HG03442 (cell line): Measurements from ENCODE around the gene MECR.
"Not testable (repeated sequence)": the region's sequence is repeated elsewhere in the genome, so short reads cannot be mapped to it uniquely, and the experiment has no call there.

Experiments used
- ATAC-seq: cut with Tn5 transposase; IDR thresholded peaks from one replicate; pipeline ENCODE4 v1.9.1; 2021; ENCODE audit warnings: mild to moderate bottlenecking, moderate library complexity; ENCODE audit not compliant: unreplicated experiment

The MECR gene

DNA sequence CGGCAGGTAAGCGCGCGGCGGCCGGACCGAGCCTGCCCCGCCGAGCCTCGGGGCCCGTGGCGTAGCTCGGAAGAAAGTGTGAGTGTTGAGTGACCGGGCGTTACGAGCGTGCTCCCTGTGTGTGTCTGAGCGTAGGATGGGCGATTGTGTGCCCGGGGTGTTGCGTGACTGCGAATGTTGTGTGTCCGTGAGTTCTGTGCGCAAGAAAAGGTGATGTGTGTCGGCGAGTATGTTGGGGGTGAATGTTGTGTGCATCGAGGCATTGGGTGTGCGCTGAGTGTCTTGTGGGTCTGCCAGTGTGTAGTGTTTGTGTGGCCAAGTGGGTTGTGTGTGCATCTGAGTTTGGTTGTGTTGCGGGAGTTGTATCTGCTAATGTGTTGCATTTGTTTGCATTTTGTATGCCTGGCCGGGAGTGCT is 6.0 kb upstream of the MECR start:
- ATAC-seq = no peak

DNA sequence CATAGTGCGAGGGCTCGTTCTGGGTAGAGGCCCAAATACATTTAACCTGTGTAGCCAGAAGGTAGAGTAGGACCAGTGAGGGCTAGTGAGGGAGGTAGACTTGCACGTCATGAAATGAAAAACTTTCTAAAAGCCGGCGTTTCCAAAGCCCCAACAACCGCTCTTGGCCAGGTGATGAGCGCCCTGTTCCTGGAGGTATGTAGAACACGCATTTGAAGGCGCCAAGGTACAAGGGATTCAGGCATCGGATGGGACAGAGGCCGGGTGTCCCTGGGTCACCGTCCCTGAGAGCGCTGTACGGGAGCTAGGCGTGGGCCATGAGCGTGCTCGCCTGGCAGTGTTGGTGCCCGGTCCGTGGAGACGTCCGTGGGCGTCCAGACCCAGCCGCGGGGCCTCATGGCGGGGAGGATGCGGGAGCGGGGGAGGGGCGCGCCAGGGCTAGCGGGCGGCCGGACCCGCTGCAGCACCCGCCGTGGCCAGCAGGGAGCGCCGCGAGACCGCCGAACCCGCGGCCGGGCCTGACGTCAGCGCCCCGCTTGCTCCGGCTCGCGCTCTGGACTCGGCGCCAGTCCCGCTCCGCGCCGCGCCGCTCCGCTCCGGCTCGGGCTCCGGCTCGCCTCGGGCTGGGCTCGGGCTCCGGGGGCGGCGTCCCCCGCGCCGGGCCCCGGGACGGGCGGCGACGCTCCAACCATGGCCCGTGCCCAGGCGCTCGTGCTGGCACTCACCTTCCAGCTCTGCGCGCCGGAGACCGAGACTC is 5.4 kb upstream of the MECR start, which contains the start of gene PTPRU:
TSS of gene PTPRU (plus strand) at position 568 of the 757 bp plus-strand sequence. CDS start at position 691, 123 bp downstream.
- peak; percentile 74 for ATAC-seq

DNA sequence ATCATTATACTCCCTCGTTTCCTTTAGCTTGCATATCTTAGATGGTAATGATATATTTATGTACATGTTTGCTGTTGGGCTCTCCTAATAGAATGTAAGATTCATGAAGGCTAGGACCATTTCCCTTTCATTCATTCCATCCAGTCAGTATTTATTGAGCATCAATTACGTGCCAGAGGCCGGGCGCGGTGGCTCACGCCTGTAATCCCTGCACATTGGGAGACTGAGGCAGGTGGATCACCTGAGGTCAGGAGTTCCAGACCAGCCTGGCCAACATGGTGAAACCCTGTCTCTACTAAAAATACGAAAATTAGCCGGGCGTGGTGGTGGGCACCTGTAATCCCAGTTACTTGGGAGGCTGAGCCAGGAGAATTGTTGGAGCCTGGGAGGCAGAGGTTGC is 4.1 kb upstream of the MECR start:
- ATAC-seq = not testable (repeated sequence)

DNA sequence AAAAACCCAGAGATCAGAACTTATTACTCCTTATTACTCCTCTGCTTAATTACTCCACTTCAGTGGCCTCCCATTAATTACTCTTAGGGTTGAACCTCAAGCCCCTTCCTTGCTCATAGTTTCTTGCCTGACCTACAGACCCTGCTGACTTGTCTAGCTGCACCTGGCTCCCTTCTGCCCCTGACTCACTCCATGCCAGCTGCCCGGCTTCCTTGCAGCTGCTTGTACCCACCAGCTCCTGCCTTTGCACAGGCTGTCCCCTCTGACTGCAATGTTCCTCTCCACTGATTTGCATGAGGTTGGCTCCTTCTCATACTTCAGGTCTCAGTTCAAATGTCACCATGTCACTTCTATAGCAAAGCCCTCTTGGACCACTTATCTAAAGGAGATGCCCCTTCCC is 3.7 kb upstream of the MECR start:
- ATAC-seq = no peak

DNA sequence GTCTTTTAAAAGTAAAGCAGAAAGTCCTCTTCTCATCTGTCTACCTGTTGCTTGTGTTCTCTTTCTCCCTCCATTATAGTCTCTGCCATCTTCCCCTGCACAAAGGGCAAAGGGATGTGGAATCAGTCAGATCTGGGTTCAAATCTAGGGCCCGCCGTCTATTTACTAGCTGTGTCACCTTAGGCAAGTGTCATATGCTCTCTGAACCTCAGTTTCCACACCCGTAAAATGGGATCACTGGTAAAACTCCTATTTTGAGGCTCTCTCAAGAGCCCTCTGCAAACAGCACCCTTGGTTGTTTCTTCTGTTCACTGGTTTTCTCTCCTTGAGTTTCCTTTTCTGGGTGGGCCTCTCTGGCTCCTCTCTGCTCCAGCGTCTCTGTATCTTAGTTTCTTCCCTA is 3.0 kb upstream of the MECR start:
- ATAC-seq = no peak

DNA sequence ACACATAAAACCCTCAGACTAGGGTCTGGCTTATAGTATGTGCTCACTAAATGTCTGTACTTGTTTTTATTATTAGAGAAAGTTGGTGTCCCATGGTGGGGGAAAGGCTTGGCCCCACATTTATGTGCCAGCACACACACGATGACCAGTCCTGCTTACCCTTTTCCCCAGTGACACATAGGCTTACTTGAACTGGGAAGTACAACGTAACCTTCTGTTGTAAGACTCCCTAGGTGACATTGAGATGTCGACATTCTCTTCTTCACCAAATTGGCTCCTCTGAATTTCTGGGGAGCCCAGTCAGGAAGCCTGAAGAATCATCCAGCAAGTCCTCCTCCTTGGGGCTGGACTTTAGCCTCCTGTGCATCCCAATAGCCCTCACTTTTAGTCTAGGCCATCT is 1.7 kb upstream of the MECR start:
- no peak for ATAC-seq

DNA sequence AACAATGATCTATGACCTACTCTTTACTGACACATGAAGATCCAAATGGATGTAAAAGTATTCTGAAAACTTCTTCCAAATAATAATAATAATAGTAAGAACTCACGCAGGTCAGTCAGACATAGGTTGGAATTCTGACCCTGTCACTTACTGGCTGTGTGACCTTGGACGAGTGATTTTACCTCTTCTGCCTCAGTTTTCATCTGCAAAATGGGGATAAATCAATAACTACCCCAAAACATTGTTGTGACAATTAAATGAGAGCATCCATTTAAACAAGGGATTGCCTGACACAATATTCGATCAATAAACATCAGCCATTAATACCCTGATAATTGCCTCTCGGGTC is 556 bp downstream of the MECR start:
- no peak for ATAC-seq

DNA sequence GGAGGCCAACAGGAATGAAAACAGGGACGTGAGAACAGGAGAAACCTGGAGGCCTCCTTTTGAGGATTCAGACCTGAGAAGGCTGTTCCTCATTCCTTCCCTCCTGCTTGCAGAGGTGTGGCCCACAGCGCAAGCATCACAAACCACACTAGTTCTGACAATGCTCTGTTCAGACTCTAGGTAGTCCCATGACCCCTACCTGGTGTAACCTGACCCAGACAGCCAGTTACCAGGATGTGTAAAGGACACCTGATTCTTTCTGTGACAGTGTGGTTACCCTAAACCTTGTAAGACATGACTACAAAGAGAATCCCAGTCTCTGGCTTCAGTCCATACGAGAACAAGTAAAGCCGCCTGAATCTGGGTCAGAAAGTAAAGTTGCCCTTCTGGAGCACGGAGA is 3.2 kb downstream of the MECR start:
- ATAC-seq = no peak

DNA sequence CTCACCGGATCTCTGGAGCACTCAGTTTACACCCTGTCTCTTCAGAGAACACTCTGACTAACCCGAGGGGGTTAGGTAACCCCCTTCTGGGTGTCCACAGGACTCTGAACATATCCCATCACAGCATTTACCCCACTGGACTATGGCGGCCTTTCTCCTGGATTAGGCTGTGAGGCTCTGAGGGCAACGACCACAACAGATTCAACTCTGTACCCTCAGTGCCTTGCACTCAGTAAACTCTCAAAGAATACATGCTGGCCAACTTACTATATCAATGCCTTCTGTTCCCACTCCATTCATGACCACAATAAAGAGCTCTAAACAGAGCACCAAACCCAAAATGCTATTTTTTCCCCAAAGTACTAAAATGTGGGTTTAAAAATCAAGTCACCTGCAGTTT is 5.4 kb downstream of the MECR start:
- ATAC-seq = no peak

DNA sequence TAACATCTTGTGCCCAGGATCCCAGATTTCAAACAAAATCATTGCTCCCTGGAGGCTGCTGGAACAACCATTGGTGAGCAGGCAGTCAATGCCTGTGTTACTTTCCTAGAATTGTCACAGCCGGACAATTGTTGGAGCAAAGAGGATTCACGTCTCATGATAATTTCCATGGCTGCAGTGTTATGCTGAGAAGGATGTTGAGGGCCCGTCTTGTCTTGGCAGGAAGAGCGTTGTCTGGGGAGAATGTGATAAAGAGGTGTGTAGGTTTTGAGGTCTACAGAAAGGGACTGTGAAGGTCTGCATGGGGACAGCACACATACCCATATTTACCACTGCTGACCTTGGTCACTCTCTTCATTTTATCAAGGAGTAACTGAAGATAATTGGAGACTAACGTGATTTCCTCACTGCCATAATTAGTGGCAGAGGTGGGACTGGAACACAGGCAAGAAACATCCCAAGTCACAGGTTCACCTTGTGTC is 6.3 kb downstream of the MECR start:
- ATAC-seq = no peak

DNA sequence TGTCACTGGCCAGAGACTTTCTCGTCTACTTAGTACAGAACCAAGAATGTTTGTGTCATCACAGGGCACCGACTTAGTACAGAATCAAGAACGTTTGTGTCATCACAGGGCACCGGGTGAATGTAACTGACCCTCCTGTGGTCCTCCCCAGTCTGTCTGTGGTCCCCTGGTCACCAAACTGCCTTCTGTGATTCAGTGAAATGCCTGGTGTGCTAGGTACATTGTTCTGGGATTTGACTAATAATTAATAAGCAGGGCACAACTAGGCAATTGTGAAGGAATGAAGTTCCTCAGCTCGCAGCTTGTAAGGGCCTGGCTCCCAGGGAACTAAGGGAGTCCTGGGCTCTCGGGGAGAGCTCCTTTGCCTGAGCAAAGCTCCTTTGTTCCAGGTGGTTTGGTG is 7.2 kb downstream of the MECR start:
- ATAC-seq = no peak

DNA sequence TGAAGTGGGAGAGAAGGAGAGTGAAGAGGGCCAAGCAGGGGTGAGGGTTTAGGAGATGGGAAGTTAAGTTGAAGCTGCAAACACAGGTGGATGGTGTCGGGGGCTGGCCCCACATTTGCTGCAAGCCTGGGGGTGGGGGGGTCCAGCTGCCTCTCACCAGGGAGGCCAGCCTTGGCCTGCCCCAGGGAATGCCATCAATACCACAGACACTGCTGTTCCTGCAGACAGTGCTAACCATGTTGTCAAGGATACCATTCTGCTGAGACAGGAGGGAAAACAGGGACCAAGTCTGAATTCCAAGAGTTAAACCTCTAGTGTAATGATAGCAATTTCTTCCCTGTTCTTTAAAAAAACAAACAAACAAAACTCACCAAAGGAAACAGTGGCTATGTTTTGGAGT is 8.0 kb downstream of the MECR start:
- ATAC-seq = no peak

DNA sequence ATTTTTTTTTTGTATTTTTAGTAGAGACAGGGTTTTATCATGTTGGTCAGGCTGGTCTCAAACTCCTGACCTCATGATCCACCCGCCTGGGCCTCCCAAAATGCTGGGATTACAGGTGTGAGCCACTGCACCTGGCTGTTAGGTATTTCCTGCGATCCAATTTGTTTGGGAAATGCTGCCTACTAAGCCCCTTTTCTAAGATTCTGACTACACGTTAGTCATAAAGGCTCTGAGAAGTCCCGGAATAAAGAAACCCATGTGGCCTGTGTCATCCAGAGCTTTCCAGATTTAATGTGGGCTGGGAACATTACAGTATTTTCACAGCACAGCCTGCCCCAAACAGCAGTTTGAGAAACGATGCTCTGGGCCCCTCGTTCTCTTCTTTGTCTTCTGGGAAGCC is 8.5 kb downstream of the MECR start:
- not testable (repeated sequence) for ATAC-seq

DNA sequence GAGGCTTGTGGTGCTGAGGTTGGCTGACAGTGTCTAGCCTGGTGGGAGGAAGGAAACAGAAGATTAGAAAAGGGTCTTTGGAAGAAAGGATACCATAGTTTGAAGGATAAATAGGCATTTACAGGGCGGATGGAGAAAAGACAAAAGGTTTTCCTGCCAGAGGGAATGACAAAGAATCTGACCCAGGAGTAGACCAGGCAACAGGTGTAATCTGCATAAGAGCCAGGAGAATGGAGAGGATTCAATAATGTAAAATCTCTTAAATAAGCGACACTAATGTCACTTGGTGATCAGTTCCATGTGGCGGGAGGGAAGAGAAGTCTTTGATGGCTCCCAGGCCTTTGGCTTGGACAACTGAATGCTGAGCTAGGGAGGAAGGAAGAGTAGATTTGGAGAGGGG is 9.4 kb downstream of the MECR start:
- ATAC-seq = no peak

DNA sequence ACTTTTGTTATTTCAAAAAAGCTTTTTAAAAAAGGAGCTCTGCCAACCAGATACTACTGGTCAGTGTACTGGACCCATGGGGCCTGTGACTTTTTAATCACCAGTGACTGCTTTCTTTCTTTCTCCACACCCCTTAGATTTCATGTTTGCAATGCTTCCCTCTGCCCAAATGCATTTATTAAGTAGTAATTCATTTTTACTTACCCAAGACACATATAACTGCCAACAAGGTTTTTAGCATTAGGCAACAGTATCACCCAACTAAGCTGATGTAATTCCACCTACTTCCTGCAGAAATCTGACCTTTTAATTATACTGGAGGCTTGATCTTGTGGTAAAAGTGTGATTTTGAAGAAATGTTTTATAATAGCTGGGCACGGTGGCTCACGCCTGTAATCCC is 12.5 kb downstream of the MECR start:
- no peak for ATAC-seq

DNA sequence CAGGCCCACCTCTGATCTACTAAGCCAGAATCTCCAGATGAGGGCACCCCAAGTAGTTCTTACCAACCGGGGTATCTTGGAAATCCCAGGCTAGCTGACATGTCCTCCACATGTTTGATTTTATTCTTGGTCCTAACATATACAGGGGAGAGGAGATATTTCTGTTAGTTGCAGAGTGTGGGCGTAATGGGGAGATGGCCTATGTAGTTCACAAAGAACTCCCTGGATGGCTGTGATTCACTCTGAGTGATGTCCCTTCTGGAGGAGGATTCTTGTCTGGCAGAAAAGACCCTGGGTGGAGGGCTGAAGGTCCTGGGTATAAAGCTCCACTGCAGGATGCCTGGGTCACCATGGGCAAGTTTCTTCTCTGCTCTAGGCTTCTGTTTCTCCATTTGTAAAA is 13.1 kb downstream of the MECR start:
- ATAC-seq = no peak

DNA sequence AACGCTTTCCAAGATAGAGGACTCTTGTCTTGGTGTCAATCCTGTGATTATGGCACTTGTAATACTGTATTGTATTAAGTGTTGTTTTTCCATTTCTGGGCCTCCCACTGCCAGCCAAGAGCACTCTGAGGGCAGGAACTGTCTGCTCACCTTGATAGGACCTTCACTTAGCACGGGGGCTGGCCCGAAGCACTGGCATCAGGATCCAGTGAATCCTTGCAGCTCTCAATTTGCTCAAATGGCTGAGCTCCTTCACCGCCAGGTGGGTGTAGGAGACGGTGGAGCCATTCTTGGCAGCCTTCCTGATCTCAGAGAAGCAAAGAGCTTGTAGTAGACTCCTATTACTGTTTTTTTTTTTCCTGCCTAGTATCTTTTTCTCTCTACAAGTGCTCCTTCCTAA is 17.7 kb downstream of the MECR start:
- ATAC-seq = no peak

DNA sequence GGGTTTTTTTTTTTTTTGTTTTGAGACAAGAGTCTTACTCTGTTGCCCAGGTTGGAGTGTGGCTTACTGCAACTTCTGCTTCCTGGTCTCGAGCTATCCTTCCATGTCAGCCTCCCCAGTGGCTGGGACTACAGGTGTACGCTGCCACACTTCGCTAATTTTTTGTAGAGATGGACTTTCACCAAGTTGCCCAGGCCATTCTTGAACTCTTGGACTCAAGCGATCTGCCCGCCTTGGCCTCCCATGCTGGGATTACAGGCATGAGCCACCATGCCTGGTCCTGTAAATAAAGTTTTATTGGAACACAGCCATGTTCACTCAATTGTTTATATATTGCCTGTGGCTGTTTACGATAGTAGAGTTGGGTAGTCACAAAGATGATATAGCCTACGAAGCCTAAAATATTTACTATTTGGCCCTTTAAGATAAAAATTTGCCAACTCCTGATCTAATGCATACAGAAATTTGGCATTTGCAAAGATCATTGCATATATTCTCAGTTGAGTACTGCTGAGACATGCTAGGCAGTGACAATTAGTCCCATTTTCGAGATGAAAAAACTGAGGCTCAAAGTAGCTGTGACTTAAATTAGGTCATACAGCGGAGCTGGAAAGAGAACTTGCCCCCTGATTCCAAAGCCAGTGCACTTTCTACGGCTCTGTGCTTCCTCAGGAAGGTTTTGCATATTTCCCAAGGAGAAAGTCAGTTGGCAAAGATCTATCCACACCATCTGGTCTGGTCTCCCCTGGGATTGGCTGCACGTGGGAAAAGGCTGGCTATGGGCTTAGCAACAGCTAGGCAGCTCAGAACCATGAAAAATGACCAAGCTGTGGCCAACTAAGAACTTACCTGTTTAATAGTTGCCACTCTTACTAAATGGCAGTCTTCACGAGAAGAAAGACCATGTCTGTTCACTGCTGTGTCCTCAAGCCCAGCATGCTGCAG is 19.4 kb downstream of the MECR start:
- no peak for ATAC-seq

DNA sequence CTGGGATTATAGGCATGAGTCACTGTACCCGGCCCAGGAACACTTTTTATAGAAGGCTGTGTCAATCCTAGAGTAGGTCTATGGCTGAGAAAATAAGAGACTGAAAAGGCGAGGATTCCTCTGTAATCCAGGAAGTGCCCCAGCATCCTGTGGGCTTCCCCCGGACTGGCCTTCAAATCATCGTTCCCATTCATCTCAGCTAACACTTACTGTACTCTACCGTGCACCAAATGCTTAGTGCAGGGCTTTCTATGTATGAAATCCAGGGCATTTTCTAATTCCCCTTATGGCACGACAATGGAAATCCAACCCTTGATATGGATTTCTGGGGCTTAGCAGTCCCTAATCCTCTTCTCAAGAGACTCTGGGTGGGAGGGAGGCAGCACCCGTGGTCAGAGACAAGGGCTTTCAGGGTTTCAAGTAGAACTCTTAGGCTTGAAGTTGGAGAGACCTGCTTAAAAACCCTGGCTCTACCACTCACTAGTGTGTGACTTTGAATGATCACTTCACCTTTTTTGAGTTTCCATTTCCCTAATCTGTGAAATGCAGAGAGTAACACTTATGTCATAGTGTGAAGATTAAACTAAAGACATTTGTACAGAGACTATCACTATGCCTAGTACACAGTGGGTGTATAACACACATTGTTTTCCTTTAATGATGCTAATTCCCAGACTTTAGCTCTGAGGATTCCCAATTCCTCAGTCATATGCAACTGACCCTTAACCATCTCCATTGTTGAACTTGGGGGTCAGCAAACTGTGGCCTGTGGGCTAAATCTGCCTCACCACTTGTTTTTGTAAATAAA is 20.3 kb downstream of the MECR start:
- no peak for ATAC-seq

DNA sequence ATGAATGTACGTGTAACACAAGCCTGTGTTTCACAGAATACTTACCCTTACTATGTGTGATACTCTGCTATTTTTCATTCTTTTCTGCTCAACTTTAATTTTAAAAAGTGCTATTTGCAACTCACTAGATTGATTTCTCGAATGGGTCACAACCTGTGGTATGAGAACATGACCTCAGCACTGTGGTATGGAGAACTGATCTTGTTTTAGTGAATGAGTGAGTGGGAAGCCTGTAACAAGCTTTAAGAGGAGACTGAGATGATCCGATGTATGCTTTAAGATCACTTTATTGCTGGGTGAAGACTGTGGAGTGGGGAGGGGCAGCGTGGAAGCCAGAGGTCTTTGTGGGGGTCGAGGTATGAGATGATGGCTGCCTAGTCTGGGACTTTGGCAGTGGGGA is 21.6 kb downstream of the MECR start:
- no peak for ATAC-seq

DNA sequence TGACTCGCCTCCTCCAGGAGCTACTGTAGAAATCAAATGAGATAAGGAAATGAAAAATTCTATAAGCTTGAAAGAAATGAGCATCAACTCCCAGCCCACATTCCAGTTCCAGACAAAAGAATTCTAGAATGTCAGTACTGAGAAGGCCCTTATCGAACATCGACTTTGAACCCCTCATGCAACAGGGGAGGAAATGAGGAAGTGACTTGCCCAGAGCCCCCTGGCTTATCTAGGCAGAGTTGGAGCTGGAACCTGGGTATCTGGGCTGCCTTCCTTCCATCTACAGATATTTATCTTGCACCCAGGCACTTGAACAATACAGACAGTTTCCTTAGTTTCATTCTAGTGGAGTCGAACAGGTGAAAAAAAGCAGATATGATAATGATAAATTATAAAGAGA is 22.3 kb downstream of the MECR start:
- no peak for ATAC-seq
